PC-9 (cell line): ENCODE measurements around the gene MMP24.

Source experiments
- CTCF ChIP-seq: fragments of 200-600 bp; sonication (generic); conservative IDR thresholded peaks from 2 replicates; pipeline ENCODE4 v1.6.1; 2017; ENCODE audit warnings: mixed run types, antibody characterized with exemption, mild to moderate bottlenecking, moderate library complexity
- EZH2 ChIP-seq: fragments of 200-600 bp; sonication (generic); IDR thresholded peaks from 2 replicates; pipeline ENCODE4 v1.8.0; 2017; ENCODE audit warnings: antibody characterized with exemption, low read depth

GRCh38 chr20:35317416-35318210, 91.1 kb downstream of the MMP24 start:
- no peak for TF ChIP-seq CTCF
- no peak for TF ChIP-seq EZH2
